HG03469 (cell line): ENCODE data around the gene FCN2.

Experiments
- ATAC-seq: cut with Tn5 transposase; IDR thresholded peaks from one replicate; pipeline ENCODE4 v1.9.1; 2021; ENCODE audit warnings: mild to moderate bottlenecking, moderate library complexity, moderate number of reproducible peaks; ENCODE audit not compliant: unreplicated experiment

Gene FCN2

GRCh38 chr9:134902936-134903335 lies 22.3 kb downstream of the FCN2 start:
- no peak for ATAC-seq

DNA sequence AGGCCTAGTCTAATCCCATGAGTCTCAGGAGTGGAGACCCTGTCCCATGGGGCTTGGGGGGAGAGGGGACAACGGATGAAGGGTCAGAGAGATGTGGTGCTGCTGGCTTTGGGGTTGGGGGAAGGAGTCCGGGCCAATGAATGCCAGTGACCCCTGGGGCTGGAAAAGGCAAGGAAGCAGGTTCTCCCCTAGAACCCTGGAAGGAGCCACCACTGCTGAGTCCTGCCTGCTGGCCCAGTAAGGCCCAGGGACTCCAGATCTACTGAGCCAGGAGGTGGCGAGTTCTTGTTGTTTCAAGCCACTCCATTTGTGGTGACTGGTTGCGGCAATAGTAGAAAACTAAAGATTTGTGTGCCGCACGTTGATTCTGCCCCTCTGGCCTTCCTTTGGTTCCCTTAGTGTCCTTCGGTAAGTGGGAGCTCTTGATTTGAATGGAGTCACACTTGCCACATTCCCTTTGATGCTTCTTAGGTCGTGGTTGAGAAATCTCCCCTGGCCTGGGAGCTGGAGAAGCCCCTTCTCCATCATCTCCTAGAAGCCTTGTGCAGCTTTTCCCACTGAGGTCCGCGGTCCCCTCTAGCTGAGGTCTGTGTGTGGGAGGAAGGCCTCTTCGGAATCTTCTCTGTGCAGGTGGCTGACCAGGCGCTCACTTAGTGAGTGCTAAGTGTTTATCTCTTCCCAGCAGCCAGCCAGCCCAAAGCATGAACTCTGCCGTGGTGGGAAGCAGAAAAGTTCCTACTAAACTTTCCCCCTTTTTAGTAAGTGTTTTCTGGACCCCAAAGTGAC lies 28.1 kb downstream of the FCN2 start:
- no peak for ATAC-seq

GRCh38 chr9:134909511-134910481 lies 29.2 kb downstream of the FCN2 start:
- ATAC-seq: no peak

- no peak for ATAC-seq
Measured at GRCh38 chr9:134912126-134912840, 31.7 kb downstream of the FCN2 start.

DNA sequence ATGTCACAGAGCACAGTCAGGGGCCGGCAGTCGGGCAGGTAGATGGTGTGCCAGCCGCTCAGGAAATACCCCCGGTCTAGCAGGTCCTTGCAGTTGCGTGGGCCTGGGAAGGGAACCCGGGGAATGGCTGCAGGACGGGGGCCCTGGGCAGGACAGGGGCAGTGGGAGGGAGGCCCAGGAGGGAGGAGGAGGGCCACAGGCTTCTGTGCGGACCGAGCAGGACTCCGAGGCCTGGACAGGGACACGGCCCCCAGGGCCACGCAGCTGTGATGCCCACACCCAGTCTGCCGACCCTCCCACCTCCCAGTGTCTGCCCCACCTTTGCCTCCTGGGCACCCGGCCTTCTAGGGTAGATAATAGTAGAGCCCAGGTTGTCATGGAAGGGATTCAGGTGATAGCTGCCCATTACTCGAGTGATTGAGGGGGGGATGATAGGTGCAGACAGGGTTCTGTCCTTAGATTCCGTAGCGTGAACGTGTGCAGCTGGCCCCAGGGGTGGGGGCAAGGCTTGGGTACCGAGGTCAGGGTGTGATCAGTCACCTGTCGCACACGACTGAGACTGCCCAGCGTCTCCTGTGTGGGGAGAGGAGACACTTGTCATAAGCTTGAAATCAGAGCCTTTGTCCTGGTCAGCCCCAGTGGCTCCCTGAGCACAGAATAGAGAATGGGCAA lies 32.6 kb downstream of the FCN2 start:
- ATAC-seq: no peak

DNA sequence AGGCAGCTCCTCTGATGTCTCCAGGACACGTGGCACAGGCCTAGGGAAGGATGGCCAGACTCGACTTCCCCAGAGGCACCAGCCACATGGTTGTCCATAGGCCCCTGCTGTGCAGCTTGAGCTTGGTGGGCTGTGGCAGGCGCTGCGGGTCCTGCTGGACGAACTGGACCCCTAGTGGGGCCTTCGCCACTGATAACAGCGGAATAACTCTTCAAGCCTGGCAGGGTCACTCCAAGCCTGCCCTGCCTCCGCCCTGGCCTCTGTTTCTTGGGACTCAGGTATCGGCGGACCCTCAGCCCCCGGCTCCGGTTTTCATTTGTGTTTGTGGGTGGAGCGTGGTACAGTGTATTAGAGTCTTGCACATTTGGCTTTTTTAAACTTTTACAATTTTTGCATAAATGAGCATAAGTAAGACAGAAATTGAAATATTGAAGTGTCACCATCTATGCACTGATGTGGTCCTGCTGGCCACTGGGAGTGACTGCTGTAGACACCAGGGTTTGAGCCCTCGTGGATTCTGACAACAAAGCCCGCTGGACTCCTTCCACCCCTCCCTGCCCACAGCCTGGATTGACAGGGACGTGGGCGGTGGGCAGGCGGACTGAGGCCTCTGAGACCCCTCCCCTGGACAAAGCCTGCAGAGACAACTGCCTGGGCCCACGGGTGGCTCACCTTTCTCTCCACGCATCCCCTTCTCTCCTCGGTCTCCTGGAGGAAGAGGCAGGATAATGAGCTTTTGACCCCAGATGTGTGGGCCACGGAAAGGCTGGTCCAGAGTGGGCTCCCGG lies 33.3 kb downstream of the FCN2 start:
- no peak for ATAC-seq

DNA sequence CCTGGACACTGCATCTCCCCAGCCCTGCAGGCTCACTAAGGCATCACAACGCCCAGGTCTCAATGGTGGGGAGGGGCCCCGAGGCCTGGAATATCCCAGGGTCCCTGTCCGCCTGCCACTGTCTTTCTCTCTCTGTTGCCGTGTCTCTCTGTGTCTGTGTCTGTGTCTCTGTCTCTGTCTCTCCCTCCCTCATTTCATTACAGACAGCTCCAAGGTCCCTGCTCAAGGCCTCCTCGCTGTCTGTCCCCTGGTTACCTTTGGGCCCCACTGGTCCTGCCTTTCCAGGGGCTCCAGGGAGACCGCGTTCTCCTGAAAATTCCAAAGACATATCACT lies 33.9 kb downstream of the FCN2 start:
- no peak for ATAC-seq

DNA sequence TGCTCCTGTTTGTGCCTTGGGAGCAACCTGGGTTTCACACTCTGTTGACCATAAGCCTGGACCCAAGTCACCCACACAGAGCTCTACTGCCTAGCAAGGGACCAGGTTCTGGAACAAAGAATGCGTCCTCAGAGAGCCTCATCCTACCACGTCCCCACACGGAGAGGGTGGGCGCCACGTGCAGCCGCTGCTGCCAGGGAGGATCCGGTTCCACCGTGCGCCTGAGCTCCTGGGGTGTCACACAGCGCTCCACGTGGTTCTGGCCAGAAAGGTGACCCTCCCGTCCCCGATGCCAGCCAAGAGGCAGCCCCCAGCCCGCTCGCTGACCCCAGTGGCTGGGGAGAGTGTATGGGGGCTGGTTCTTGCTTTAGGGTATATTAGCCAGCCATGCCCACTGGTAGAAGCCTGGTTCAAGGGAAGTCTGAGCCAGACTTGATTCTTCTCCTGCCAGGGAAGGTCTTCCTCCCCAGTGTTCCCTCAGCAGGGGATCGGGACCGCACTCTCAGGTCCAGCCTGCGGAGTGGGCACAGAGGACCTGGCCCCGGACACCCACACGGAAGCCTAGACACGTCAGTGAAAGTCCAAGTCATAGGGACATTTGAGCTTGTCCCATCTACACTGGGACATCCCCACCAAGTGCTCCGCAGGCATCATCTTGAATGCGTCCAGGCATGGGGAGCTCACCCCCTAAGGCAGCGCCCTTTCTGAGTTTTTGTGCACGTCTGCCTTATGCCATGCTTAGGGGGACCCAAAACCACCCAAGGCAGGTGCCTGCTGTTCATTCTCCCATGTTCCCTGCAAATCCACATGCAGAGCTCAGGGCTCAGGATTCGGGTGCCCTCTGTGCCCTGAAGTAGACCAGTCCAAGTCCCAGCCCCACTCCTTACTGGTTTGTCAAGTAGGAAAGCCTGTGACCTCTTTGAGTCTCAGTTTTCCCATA lies 34.7 kb downstream of the FCN2 start:
- no peak for ATAC-seq

GRCh38 chr9:134916161-134916665 lies 35.6 kb downstream of the FCN2 start:
- ATAC-seq: no peak

DNA sequence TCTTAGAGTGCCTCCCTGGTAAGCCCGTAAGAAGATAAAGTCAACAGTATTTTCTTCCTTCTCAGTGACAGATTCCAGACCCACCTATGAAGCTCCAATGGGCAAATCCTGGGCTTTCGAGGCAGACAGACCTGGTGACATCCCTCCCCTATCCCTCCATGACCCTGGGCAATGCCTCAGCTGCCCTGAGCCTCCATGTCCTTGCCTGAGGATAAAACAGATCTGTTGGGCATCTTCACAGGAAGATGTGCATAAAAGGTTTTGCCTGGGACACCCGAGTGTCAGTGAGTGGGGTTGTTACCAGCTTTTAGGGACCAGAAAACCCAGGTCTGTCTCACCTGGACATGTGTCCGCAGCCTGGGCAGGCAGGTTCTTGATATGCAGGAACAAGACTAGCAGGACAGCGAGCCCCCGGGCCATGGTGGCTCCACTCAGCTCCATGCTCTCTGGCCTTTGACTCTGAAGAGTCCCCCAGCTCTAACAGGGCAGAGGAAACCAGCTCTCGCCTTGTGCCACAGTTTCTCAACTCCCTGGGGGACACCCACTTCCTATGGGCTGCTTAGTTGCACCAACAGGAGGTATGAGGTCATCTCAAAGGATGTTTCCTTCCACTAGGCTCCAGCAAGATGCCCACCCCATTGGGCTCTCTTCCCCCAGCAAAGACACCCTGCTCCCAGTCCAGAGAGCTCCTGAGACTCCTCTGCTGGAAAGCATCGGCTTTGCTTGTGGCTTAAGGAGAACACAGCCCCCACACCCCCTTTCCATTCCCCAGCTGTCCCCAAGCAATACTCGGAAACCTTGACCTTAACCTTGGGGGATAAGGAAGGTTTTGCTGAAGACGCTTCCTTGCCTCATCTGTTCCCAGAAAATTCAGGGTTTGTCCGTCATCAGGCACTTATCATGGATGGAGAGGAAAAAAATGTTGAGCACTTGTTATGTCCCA lies 37.1 kb downstream of the FCN2 start, which contains the start of gene FCN1:
Gene FCN1 (minus strand): TSS at position 482 of the 943 bp plus-strand sequence. CDS start 41 bp downstream, at position 441.
- no peak for ATAC-seq

GRCh38 chr9:134918646-134919045 lies 38.0 kb downstream of the FCN2 start:
- no peak for ATAC-seq

DNA sequence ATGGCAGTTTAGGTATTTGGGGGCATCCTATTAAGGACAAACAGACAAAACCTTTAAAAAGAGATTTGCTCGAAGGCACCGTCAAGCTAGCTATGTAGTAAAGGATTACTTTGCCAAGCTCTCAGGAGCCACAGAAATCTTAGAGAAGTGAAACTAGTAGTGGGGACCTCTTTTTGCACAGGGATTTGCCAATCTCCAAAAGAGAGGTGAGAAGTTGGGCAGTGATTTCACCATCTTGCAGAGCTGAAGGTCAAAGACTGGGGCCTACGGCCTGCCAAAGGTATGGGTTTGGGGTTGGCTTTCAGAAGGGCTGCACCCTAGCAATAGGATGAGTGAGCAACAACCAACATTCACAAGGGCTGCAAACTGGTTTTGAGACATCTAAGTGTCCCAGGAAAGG lies 38.7 kb downstream of the FCN2 start:
- ATAC-seq: no peak

GRCh38 chr9:134922066-134922931 lies 41.7 kb downstream of the FCN2 start:
- no peak for ATAC-seq

- no peak for ATAC-seq
Measured at GRCh38 chr9:134922932-134923240, 42.3 kb downstream of the FCN2 start.

GRCh38 chr9:134923466-134923865 lies 42.9 kb downstream of the FCN2 start:
- no peak for ATAC-seq

- ATAC-seq: no peak
Measured at GRCh38 chr9:134925011-134925511, 44.5 kb downstream of the FCN2 start.
